Neural progenitor cell (in vitro differentiated cells): ENCODE measurements around the gene PRSS36. TPM values are rescaled to one million over a fixed set of nuclear protein-coding genes. Genes with fewer than 3 reads are reported as not detected.

ENCODE experiments used
- DNase-seq: peaks from one replicate; pipeline ENCODE4 v3.0.0-alpha.2; 2016; ENCODE audit warnings: low spot score
- H2AFZ ChIP-seq: fragments of 200-600 bp; sonication (generic); replicated peaks from 2 replicates; pipeline ENCODE4 v1.6.1; 2016; ENCODE audit warnings: antibody characterized with exemption
- H3F3A ChIP-seq: fragments of 200-600 bp; sonication (generic); 2 replicates; pipeline ENCODE4 v1.6.1; 2016; ENCODE audit warnings: antibody characterized with exemption, low read depth
- H3K27ac ChIP-seq: fragments of 200-600 bp; sonication (generic); 2 replicates; pipeline ENCODE4 v1.5.1; 2016; ENCODE audit warnings: mild to moderate bottlenecking
- H3K27me3 ChIP-seq: fragments of 200-600 bp; sonication (generic); 2 replicates; pipeline ENCODE4 v1.6.1; 2016; ENCODE audit warnings: mild to moderate bottlenecking, moderate library complexity
- H3K36me3 ChIP-seq: fragments of 200-600 bp; sonication (generic); 2 replicates; pipeline ENCODE4 v1.5.1; 2016
- H3K4me1 ChIP-seq: fragments of 200-600 bp; sonication (generic); 2 replicates; pipeline ENCODE4 v1.6.1; 2016; ENCODE audit warnings: mixed run types
- H3K4me2 ChIP-seq: fragments of 200-600 bp; sonication (generic); 2 replicates; pipeline ENCODE4 v1.6.1; 2016
- H3K4me3 ChIP-seq: fragments of 200-600 bp; sonication (generic); 2 replicates; pipeline ENCODE4 v1.5.1; 2016
- H3K79me2 ChIP-seq: fragments of 200-600 bp; sonication (generic); 2 replicates; pipeline ENCODE4 v1.6.1; 2016; ENCODE audit warnings: low read depth
- H3K9ac ChIP-seq: fragments of 200-600 bp; sonication (generic); 2 replicates; pipeline ENCODE4 v1.6.1; 2016
- H3K9me3 ChIP-seq: fragments of 200-600 bp; sonication (generic); 2 replicates; pipeline ENCODE4 v1.5.1; 2016; ENCODE audit warnings: low read depth
- H4K20me1 ChIP-seq: fragments of 200-600 bp; sonication (generic); 2 replicates; pipeline ENCODE4 v1.6.1; 2016; ENCODE audit warnings: low read depth
- H3K27ac Mint-ChIP-seq: 3 replicates; pipeline ENCODE4 v1.8.0; 2021; ENCODE audit warnings: mixed read lengths
- H3K27me3 Mint-ChIP-seq: 2 replicates; pipeline ENCODE4 v1.8.0; 2022; ENCODE audit warnings: low read depth, mild to moderate bottlenecking, inconsistent platforms, moderate library complexity, mixed read lengths; ENCODE audit not compliant: insufficient read depth
- H3K36me3 Mint-ChIP-seq: 3 replicates; pipeline ENCODE4 v1.8.0; 2021; ENCODE audit warnings: mixed read lengths
- H3K4me1 Mint-ChIP-seq: 3 replicates; pipeline ENCODE4 v1.8.0; 2021; ENCODE audit warnings: mixed read lengths
- H3K4me3 Mint-ChIP-seq: 3 replicates; pipeline ENCODE4 v1.8.0; 2021; ENCODE audit warnings: mild to moderate bottlenecking, moderate library complexity, mixed read lengths
- H3K9me3 Mint-ChIP-seq: 3 replicates; pipeline ENCODE4 v1.8.0; 2020; ENCODE audit warnings: mixed read lengths
- CTCF ChIP-seq: fragments of 200-600 bp; sonication (generic); IDR thresholded peaks from 2 replicates; pipeline ENCODE4 v1.5.1; 2017; ENCODE audit warnings: antibody characterized with exemption, mild to moderate bottlenecking
- EZH2 ChIP-seq: fragments of 200-600 bp; sonication (generic); IDR thresholded peaks from 2 replicates; pipeline ENCODE4 v1.6.1; 2017; ENCODE audit warnings: antibody characterized with exemption, mild to moderate bottlenecking, moderate library complexity
- EZH2phosphoT487 ChIP-seq: fragments of 200-600 bp; sonication (generic); IDR thresholded peaks from 2 replicates; pipeline ENCODE4 v1.6.1; 2017; ENCODE audit warnings: antibody characterized with exemption
- total RNA-seq: library from RNA; depleted of rRNA; stranded (reverse); fragments of >200 nt; gene quantifications from 2 replicates; pipeline ENCODE4 v1.2.3, GENCODE V29; 2015; ENCODE audit warnings: low replicate concordance

Gene PRSS36
- total RNA-seq, 1 donor from 2014 or later = 0.30 TPM

DNA sequence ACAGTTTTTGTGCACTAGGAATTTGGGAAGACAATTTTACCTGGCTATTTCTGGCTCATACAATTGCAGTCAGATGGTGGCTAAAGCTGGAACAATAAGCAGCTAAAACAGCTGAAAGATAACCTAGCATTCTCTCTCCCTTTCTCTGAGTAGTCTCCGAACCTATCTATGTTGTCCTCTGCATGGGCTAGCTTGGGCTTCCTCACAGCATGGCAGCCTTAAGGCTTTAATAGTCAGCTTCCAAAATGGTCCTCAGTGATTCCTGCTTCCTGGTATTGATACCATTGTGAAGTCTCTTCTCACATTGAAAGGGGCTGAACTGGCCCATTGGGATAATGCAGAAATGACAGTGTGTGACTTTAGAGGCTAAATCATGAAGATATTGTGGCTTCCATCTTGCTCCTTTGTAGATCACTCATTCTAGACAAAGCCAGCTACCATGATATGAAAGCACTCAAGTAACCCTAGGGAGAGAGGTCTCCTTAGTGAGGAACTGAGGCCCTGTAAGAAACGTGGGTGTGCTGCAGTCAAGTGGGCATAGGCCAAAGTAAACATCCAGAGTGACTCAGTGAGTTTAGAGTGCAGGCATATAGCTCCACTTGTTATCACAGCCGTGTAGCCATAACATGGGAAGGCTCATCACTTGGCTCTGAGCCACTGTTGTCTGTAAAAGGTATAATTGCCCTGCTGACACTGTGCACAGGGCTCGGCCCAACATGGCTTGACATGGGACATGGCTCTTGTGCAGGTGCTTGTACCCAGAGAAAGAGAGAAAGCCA, 49.8 kb downstream of the PRSS36 start:
- TF ChIP-seq CTCF = no peak
- TF ChIP-seq EZH2phosphoT487 = no peak
- TF ChIP-seq EZH2 = no peak
- Histone ChIP-seq H2AFZ (no peak overlapping the region), H3K9me3 (no peaks in the 10 kb centered on the region), H3F3A (peaks cover 11% of the 10 kb centered on the region), H3K4me1 (no peaks in the 10 kb centered on the region), H4K20me1 (no peaks in the 10 kb centered on the region), H3K79me2 (no peaks in the 10 kb centered on the region), H3K27ac (no peak overlapping the region), H3K9ac (no peak overlapping the region), H3K36me3 (no peaks in the 10 kb centered on the region), H3K27me3 (no peaks in the 10 kb centered on the region), H3K4me2 (no peak overlapping the region), H3K4me3 (no peak overlapping the region)
- H3K27ac Mint-ChIP-seq = no peak overlapping the region
- H3K9me3 Mint-ChIP-seq = peaks cover 8% of the 10 kb centered on the region
- no peak for DNase-seq
- no peaks in the 10 kb centered on the region for H3K4me1 Mint-ChIP-seq
- H3K27me3 Mint-ChIP-seq = peaks cover 10% of the 10 kb centered on the region
- no peaks in the 10 kb centered on the region for H3K36me3 Mint-ChIP-seq
- H3K4me3 Mint-ChIP-seq = peak overlapping the region; percentile 49

DNA sequence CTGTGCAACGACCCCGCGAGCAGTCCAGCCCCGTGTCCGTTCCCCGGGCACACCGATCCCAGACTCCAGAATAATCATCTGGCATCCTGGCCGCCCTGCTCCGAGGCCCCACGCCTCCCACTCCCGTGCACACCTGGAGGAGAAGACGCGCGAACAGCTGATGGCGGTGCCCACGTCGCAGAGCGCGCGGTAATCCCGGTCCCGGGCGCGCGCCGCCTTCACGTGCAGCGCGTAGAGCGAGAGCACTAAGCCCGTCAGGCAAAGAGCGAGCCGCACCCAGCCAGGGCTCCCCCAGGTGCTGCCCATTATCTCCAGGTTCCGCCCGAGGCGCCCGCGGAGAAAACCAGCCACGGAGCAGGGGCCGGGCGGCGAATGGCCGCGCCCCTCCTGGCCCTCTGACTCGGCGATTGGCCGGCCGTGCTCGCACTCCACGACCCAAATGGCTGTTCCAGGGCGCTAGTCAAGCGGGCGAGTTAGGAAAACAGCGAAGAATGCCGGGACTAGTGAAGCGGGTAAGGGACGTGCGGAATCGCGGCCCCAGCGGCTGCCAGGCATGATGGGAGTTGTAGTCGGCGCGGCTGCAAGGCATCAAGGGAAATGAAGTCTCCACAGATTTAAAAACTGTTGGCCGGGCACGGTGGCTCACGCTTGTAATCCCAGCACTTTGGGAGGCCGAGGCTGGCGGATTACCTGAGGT, 55.3 kb downstream of the PRSS36 start, which contains the start of gene VKORC1:
Gene VKORC1 (minus strand): TSS at position 374 of the 697 bp plus-strand sequence. CDS start 68 bp downstream, at position 306.
- Mint-ChIP-seq H3K4me3 (peak within 1 kb of the TSS; percentile 98), H3K27me3 (peaks cover 12% of the 10 kb centered on the region), H3K36me3 (peaks cover 3% of the 10 kb centered on the region), H3K9me3 (peaks cover 5% of the 10 kb centered on the region), H3K4me1 (peaks cover 8% of the 10 kb centered on the region), H3K27ac (peak within 1 kb of the TSS; percentile 4)
- peak within 1 kb of the TSS; percentile 71 for H3K27ac ChIP-seq
- H3K4me3 ChIP-seq = peak within 1 kb of the TSS; percentile 86
- peak within 1 kb of the TSS; percentile 64 for H2AFZ ChIP-seq
- DNase-seq = peak; percentile 98
- peaks cover 19% of the 10 kb centered on the region for H4K20me1 ChIP-seq
- H3K9ac ChIP-seq = peak within 1 kb of the TSS; percentile 42
- TF ChIP-seq EZH2phosphoT487 (no peak), CTCF (no peak), EZH2 (no peak)
- peaks cover 3% of the 10 kb centered on the region for H3K4me1 ChIP-seq
- peaks cover 22% of the 10 kb centered on the region for H3K79me2 ChIP-seq
- H3K36me3 ChIP-seq = no peaks in the 10 kb centered on the region
- no peaks in the 10 kb centered on the region for H3K9me3 ChIP-seq
- peaks cover 28% of the 10 kb centered on the region for H3F3A ChIP-seq
- no peaks in the 10 kb centered on the region for H3K27me3 ChIP-seq
- peak within 1 kb of the TSS; percentile 87 for H3K4me2 ChIP-seq

GRCh38 chr16:31094088-31094423, 55.8 kb downstream of the PRSS36 start:
- H3K27me3 Mint-ChIP-seq = peaks cover 12% of the 10 kb centered on the region
- H3K4me1 ChIP-seq = peaks cover 3% of the 10 kb centered on the region
- no peak overlapping the region for H3K27ac Mint-ChIP-seq
- peak overlapping the region; percentile 42 for H3K9ac ChIP-seq
- H3K4me2 ChIP-seq = peak overlapping the region; percentile 87
- peak; percentile 58 for DNase-seq
- no peaks in the 10 kb centered on the region for H3K36me3 ChIP-seq
- peaks cover 5% of the 10 kb centered on the region for H3K36me3 Mint-ChIP-seq
- peak overlapping the region; percentile 86 for H3K4me3 ChIP-seq
- peaks cover 22% of the 10 kb centered on the region for H3K79me2 ChIP-seq
- peak overlapping the region; percentile 71 for H3K27ac ChIP-seq
- H4K20me1 ChIP-seq = peaks cover 19% of the 10 kb centered on the region
- no peaks in the 10 kb centered on the region for H3K9me3 ChIP-seq
- H3F3A ChIP-seq = peaks cover 28% of the 10 kb centered on the region
- H3K9me3 Mint-ChIP-seq = peaks cover 5% of the 10 kb centered on the region
- peaks cover 8% of the 10 kb centered on the region for H3K4me1 Mint-ChIP-seq
- TF ChIP-seq CTCF (no peak), EZH2phosphoT487 (no peak), EZH2 (no peak)
- no peaks in the 10 kb centered on the region for H3K27me3 ChIP-seq
- H3K4me3 Mint-ChIP-seq = peak overlapping the region; percentile 98
- H2AFZ ChIP-seq = peak overlapping the region; percentile 64
